Measurements from ENCODE around the gene PASD1.
A peak's percentile ranks its signal among the peaks of the same experiment; 100 is the strongest.
"Not testable (repeated sequence)": the region's sequence is repeated elsewhere in the genome, so short reads cannot be mapped to it uniquely, and the experiment has no call there.

Gene PASD1

GRCh38 chrX:151631822-151632221 is 68.3 kb downstream of the PASD1 start:
- DNase-seq = no peak

- DNase-seq = no peak
Observed at GRCh38 chrX:151633157-151633556, 69.7 kb downstream of the PASD1 start.

GRCh38 chrX:151634937-151635336 is 71.5 kb downstream of the PASD1 start:
- DNase-seq = no peak

- no peak for DNase-seq
Observed at GRCh38 chrX:151641564-151641963, 78.1 kb downstream of the PASD1 start.

- DNase-seq = no peak
Observed at GRCh38 chrX:151675121-151675746, 111.8 kb downstream of the PASD1 start.

GRCh38 chrX:151676196-151676595 is 112.7 kb downstream of the PASD1 start:
- DNase-seq = no peak

GRCh38 chrX:151679798-151680402 is 116.4 kb downstream of the PASD1 start:
- DNase-seq = no peak

- peak in 1 of 2 experiments; percentile 29 for DNase-seq
Observed at GRCh38 chrX:151680805-151681204, 117.3 kb downstream of the PASD1 start.

GRCh38 chrX:151687635-151688034 is 124.2 kb downstream of the PASD1 start:
- DNase-seq = no peak

- DNase-seq = no peak
Observed at GRCh38 chrX:151688695-151689094, 125.2 kb downstream of the PASD1 start.

GRCh38 chrX:151692825-151693224 is 129.3 kb downstream of the PASD1 start:
- DNase-seq = no peak

- DNase-seq = no peak
Observed at GRCh38 chrX:151694121-151694520, 130.6 kb downstream of the PASD1 start.

- DNase-seq = no peak
Observed at GRCh38 chrX:151694661-151695582, 131.4 kb downstream of the PASD1 start, which contains the start of gene PRRG3. Gene PRRG3 (plus strand): TSS chrX:151695458. CDS start chrX:151698815, 3,357 bp downstream.

GRCh38 chrX:151695583-151696340 is 132.3 kb downstream of the PASD1 start:
- no peak for DNase-seq

- DNase-seq = not testable (repeated sequence)
Observed at GRCh38 chrX:151697082-151697481, 133.6 kb downstream of the PASD1 start.

- no peak for DNase-seq
Observed at GRCh38 chrX:151697522-151697921, 134.0 kb downstream of the PASD1 start.

- DNase-seq = no peak
Observed at GRCh38 chrX:151698485-151698884, 135.0 kb downstream of the PASD1 start.

GRCh38 chrX:151699746-151700145 is 136.3 kb downstream of the PASD1 start:
- DNase-seq = no peak

- no peak for DNase-seq
Observed at GRCh38 chrX:151700581-151700980, 137.1 kb downstream of the PASD1 start.

- DNase-seq = no peak
Observed at GRCh38 chrX:151701071-151701470, 137.6 kb downstream of the PASD1 start.

- DNase-seq = no peak
Observed at GRCh38 chrX:151701531-151701930, 138.1 kb downstream of the PASD1 start.

GRCh38 chrX:151702026-151702714 is 138.7 kb downstream of the PASD1 start:
- no peak for DNase-seq
